GM08714 (cell line): Measurements from ENCODE around the gene FBXW2.
"Not testable (repeated sequence)": the region's sequence is repeated elsewhere in the genome, so short reads cannot be mapped to it uniquely, and the experiment has no call there.

Experiments
- H3K4me3 ChIP-seq: fragments of 200-500 bp; sonication (Bioruptor generic); 2 replicates; pipeline ENCODE4 v1.5.1; 2014; ENCODE audit warnings: mild to moderate bottlenecking, low read length, inconsistent platforms
- ZNF274 ChIP-seq: IDR thresholded peaks from 2 replicates; pipeline ENCODE4 v1.6.1; 2012; ENCODE audit warnings: mild to moderate bottlenecking, low read depth, low read length

Gene FBXW2

DNA sequence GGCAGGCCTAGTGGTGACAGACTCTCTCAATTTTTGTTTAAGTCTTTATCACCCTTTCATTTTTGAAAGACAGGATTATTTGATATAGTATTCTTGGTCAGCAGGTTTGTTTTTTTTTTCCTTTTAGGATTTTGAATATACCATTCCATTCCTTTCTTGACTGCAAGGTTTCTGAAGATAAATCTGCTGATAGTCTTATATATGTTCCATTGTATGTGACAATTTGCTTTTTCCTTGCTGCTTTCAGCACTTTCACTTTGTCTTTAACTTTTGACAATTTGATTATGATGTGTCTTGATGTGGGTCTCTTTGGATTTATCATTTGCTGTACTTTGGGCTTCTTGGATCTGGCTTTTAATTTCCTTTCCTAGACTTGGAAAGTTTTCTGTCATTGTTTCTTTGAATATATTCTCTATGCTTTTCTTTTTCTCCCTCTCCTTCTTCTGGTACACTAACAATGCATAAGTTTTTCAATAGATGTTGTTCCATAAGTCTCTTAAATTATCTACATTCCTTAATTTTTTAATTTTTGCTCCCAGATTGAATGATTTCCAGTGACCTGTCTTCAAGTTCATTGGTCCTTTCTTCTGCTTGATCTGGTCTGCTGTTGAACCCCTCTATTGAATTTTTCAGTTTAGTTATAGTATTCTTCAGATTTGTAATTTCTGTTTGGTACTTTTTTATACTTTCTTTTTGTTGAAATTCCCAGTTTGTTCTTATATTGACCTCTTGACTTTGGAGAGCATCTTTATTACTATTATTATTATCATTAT is 14.6 kb upstream of the FBXW2 start:
- TF ChIP-seq ZNF274, result no peak
- no peak overlapping the region for H3K4me3 ChIP-seq

DNA sequence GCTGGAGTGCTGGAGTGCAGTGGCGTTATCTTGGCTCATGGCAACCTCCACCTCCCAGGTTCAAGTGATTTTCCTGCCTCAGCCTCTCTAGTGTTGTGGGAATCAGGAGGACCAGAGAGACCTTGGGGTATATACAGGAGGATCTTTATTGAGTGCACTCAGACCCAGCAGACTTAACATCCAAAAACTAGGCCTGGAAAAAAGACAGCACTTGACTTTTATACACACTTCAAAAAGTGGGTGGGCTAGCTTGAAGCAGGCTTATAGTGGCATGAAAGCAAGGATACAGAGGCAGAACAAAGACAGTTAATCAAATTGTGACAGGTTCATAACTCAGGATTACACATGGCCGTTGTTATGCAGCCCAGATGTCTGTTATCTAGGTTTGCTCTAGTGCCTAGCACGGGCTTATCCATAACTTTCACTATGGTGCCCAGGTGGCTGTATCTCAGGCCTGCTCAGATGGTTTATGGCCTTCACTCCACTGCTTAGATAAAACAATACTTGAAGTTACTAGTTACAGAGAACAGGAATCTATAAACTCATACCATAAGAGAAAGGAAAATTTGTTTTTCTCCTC is 11.7 kb upstream of the FBXW2 start:
- not testable (repeated sequence) for H3K4me3 ChIP-seq

DNA sequence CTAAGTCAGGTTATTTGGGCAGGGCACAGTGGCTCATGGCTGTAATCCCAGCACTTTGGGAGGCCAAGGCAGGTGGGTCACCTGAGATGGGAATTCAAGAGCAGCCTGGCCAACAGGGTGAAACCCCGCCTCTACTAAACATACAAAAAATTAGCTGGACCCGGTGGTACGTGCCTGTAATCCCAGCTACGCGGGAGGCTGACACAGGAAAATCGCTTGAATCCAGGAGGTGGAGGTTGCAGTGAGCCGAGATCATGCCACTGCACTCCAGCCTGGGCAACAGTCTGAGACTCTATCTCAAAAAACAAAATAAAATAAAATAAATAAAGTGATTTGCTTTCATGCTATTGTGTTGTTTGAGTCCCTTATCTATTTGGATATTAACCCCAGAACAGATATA is 8.2 kb upstream of the FBXW2 start:
- TF ChIP-seq ZNF274, result no peak
- H3K4me3 ChIP-seq, result no peak overlapping the region

DNA sequence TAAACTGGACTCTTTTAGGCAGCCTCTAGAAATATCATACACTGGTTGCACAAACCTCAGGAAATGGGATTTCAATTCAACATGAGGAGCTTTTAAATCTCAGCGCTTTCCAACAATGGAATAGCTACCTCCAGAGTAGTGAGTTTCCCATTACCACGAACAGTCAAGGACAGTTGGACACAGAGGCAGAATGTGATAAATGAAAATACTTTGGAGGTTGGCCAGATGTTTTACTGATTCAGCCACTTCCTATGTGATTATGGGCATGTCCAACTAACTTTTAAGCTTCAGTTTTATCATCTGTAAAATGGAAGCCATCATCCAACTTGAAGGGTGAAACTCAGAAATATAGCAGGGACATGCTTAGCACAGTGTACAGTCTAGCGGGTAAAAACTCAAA is 2.1 kb downstream of the FBXW2 start:
- TF ChIP-seq ZNF274, result no peak
- no peak overlapping the region for H3K4me3 ChIP-seq

DNA sequence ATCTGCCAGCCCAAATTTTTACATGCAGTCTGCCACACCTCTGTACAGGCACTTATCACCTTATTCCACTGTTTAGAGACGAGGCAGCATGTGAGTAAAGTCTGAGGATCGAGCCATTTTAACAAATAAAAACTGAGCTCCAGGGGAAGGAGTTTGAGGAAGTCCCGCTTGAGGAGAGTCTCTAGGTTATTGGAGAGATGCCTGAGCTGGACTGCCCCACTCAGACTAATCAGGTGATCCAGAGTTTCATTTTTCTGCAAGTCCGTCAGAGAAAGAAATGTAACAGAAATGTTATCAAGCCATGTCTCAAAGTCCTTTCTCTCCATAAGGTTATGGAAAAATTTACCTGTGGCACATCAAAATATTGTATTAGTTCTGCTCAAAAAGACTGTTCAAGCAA is 5.3 kb downstream of the FBXW2 start:
- no peak for TF ChIP-seq ZNF274
- H3K4me3 ChIP-seq, result no peak overlapping the region

DNA sequence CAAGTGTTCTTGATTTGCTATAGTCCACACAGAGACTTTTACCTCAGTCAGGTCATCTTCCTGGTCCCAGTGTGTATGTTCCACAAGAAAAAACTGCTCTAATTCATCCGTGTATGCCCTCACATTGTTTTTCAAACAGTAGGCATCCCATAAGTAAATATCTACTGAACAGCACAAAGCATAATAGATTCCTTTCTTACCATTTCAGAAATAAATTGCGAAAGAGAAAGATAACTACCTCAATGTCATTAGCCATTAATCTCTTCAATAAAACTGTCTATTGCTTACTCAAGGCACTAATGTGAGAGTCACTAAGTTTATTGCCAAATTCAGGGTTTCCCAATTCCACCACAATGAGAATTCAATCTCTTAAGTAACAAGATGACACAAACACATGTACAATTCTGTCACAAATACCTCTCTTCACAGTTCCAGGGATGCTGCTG is 9.6 kb downstream of the FBXW2 start:
- no peak overlapping the region for H3K4me3 ChIP-seq
- no peak for TF ChIP-seq ZNF274

DNA sequence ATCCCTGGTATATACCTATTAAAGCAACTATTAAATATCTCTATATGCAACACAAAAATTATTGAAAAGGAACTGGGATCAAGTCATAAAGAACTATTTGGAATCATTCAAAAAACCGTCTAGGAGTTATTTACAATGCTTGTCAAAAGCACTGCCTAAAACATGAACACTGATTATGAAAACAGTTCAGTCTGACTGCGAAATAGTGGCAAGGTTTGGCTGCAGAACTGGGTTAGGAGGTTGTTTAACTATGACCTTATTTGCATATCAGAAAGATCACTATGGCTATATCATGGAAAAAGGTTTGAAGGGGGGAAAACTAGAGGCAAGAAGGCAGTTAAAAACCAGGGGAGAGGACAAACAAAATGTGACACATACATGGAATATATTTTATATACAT is 12.0 kb downstream of the FBXW2 start:
- H3K4me3 ChIP-seq, result no peak overlapping the region
- no peak for TF ChIP-seq ZNF274

DNA sequence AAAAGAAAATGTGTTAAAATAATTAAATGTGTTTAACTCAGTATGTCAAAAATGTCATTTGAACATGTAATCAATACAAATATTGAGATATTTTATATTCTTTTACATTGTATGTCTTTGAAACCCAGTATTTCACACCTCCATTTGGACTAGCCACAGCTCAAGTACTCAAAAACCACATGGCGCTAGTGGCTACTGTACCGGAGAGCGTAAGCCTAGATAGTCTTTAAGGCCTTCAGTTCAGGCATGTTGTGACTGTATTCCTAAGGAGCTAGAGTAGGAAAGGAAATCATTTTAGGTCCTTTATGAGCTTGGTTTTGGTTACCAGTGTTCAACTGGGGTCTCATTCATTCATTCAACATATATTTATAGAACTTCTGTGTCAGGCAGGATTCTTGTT is 12.8 kb downstream of the FBXW2 start:
- TF ChIP-seq ZNF274, result no peak
- no peak overlapping the region for H3K4me3 ChIP-seq

DNA sequence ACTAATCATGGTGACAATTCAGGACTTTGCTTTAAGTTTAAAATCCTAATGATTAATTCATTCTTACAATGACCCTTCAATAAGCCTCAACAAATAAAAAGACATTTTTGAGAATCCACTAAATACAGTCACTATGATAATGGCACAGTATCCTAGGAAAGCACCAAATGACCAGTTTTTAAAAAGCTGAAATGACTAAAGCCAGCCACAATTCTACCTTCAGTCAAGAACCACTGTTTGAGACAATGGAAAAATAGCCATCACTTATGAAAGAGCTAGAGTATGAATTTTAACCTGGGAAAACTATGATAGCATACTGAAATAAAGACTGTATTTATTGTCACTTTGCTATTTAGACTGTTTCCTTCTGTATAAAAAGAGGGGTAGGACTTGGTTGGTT is 14.0 kb downstream of the FBXW2 start:
- TF ChIP-seq ZNF274, result no peak
- H3K4me3 ChIP-seq, result no peak overlapping the region

DNA sequence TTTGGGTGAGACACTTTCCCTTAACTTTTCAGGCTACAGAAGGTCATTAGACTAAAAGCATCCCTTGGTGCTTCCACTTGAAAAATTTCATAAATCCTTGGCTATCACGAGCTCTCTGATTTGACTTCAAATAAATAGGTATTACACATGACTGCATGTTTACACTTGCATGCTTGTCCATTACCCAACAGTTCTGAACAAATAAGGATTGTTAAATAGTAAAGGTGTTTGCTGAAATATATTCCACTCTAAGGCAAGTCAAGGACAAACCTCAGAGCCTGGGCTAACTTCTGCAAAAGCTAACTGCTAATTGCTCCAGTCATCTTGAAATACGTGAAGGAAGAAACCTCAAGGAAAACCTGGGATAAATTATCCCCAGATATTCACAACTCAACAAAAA is 14.5 kb downstream of the FBXW2 start:
- no peak overlapping the region for H3K4me3 ChIP-seq
- TF ChIP-seq ZNF274, result no peak

DNA sequence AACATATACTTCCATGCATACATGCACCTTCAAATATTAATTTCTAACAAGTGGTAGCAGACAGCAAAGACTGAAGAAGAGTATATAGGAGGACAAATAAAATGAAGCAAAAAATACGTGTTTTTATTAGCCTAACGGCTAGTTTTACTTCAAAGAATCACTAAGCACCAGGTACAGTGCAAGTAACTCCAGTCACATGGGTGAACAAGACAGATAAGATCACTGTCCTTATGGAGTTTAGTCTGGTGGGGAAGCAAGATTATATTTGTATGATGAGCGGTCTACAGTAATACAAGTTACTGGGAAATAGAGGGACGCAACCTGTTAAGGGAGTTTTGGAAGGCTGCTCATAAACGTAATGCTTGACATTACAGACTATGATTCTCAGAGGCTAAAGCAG is 16.0 kb downstream of the FBXW2 start:
- no peak overlapping the region for H3K4me3 ChIP-seq
- no peak for TF ChIP-seq ZNF274

DNA sequence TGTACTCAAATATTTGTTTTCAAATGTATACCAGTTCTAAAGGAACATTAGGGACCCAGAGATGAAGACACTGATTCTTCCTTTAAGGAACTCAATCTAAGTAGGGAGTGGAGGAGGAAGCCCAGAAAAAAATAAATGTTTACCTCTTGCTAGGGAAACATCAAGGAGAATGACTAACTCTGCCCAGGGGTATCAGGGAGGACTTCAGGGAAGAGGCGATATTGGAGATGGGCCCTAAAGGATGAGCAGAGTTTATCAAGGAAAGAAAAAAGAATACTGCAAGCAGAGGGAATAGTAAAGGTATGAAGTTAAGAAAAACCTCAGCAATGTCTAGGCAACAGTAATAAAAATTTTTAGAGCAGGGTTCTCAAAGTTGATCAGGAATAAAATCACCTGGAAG is 16.4 kb downstream of the FBXW2 start:
- TF ChIP-seq ZNF274, result no peak
- H3K4me3 ChIP-seq, result no peak overlapping the region

DNA sequence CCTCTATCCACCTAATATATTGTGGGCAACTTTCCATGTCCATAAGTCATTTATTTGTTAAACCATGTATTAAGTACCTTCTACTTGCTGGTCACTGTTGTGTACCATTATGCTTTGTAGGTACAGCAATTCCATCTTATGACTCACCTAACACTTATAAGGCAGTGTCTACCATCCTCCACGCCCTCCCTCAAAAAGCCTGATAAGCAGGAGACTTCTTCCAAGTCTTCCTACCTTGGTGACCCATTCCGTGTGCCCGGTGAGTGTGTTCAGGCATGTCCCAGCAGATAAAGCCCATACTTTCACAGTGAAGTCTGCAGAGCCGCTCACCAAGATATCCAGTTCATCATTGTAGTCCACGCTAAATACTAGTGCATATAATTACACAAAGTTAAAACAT is 17.4 kb downstream of the FBXW2 start:
- TF ChIP-seq ZNF274, result no peak
- no peak overlapping the region for H3K4me3 ChIP-seq

DNA sequence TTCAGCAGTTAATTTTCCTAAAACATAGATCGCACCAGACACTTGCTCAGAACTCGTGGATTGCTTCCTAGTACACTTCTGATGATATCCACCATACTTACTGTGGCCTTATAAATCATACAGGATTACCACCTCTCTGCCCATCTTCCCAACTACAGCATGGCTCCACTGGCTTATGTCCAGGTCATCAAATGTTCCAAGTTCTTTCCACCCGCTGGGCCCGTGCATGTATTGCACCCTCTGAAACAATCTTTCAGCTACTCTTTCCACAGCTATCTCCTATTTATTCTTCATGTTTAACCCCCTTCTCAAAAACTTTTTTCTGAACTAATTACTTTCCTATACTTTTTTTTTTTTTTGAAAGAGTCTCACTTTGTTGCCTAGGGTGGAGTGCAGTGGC is 18.5 kb downstream of the FBXW2 start:
- TF ChIP-seq ZNF274, result no peak
- no peak overlapping the region for H3K4me3 ChIP-seq

DNA sequence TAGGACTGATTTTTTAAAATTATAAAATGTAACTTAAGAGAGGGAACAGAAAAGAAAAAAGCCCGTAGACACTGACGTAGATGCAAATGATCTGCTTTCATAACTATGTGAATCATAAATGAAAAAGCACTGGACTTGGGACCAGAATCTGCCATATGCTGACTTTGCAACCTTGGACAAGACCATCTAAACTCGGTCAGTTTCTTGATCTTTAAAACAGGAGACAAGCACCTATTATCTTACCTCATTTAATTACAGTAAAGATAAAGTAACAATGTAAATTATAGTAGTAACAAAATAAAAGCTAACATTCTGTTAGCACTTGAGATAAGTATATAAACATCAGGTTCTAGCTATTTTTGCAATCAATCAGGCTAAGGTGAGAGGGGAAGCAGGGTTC is 20.0 kb downstream of the FBXW2 start:
- no peak for TF ChIP-seq ZNF274
- H3K4me3 ChIP-seq, result no peak overlapping the region

DNA sequence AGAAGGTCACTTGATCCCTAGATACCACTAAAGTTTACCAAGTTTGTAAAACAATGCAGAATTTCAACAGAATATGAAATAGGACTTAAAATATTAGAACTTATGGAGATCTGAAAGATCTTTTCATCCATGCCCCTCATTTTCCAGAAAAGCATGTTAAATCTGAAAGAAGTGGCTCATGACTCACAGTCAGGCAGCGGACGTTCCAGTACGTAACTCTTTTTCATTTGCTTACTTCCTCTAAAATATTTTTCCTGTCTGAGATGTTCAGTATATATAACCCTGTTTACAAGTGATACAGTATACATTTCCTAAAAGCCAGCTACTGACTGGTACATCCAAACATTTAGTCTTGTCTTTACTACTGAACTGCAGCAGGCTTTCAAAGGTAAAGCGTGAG is 22.3 kb downstream of the FBXW2 start:
- no peak for TF ChIP-seq ZNF274
- H3K4me3 ChIP-seq, result no peak overlapping the region
